Thyroid gland (tissue), 4 donors: Measurements from ENCODE around the gene SOD1. TPM values are rescaled to one million over a fixed set of nuclear protein-coding genes. Genes with fewer than 3 reads are reported as not detected.
"Not testable (repeated sequence)": the region's sequence is repeated elsewhere in the genome, so short reads cannot be mapped to it uniquely, and the experiment has no call there.

Experiments used
- DNase-seq, 2 donors: peaks; one replicate each; pipeline ENCODE4 v3.0.0-alpha.2; 2019
- H3K27ac ChIP-seq, 3 donors: fragments of 200-600 bp; sonication (generic); 1 replicate in 2 of 3; 2 replicates in 1 of 3; pipeline ENCODE4 v1.5.1; 2016 to 2019; ENCODE audit warnings: mild to moderate bottlenecking in 1 of 3, moderate library complexity in 1 of 3
- H3K27me3 ChIP-seq: fragments of 200-600 bp; sonication (generic); one replicate; pipeline ENCODE4 v1.5.1; 2019
- H3K36me3 ChIP-seq, 2 donors: fragments of 200-600 bp; sonication (generic); one replicate each; pipeline ENCODE4 v1.5.1; 2016 to 2019
- H3K4me1 ChIP-seq, 2 donors: fragments of 200-600 bp; sonication (generic); one replicate each; pipeline ENCODE4 v1.5.1; 2017 to 2019
- H3K4me3 ChIP-seq, 3 donors: fragments of 200-600 bp; sonication (generic); replicated peaks in 1 of 3; 1 replicate in 2 of 3; 2 replicates in 1 of 3; pipeline ENCODE4 v1.5.1; 2016; ENCODE audit warnings: mild to moderate bottlenecking in 1 of 3
- H3K9me3 ChIP-seq: fragments of 200-600 bp; sonication (generic); one replicate; pipeline ENCODE4 v1.5.1; 2017
- POLR2A ChIP-seq, 2 donors: fragments of 450-650 bp; IDR thresholded peaks; one replicate each; pipeline ENCODE4 v1.6.1; 2017; ENCODE audit warnings: antibody characterized with exemption in 2 of 2, mild to moderate bottlenecking in 2 of 2, moderate library complexity in 1 of 2
- WGBS, 2 donors: methylation state at CpG; one replicate each; pipeline ENCODE4 v1.1.5; 2017; 5-methylcytosine and 5-hydroxymethylcytosine counted together
- intact Hi-C: fragments of 100-400 bp; cut with DNase I; formaldehyde crosslinking; loops from one replicate; pipeline ENCODE4 v1.15.1; 2023
- total RNA-seq, 4 donors: library from RNA; depleted of rRNA; stranded (reverse); fragments of >200 nt; gene quantifications; one replicate each; pipeline ENCODE4 v1.2.3, GENCODE V29; 2016
- TF ChIP-seq, protein P1 (sequence below), 6 experiments: fragments of 200-600 bp in 3 of 6; fragments of 450-650 bp in 3 of 6; sonication (generic) in 3 of 6; IDR thresholded peaks; one replicate each; pipeline ENCODE4 v1.5.1; 2016 to 2019; ENCODE audit warnings: antibody characterized with exemption in 6 of 6, mild to moderate bottlenecking in 2 of 6, inconsistent platforms in 1 of 6, moderate library complexity in 1 of 6

The SOD1 gene
- total RNA-seq, 4 donors from 2014 or later = 147 to 331 (median 261) TPM

DNA sequence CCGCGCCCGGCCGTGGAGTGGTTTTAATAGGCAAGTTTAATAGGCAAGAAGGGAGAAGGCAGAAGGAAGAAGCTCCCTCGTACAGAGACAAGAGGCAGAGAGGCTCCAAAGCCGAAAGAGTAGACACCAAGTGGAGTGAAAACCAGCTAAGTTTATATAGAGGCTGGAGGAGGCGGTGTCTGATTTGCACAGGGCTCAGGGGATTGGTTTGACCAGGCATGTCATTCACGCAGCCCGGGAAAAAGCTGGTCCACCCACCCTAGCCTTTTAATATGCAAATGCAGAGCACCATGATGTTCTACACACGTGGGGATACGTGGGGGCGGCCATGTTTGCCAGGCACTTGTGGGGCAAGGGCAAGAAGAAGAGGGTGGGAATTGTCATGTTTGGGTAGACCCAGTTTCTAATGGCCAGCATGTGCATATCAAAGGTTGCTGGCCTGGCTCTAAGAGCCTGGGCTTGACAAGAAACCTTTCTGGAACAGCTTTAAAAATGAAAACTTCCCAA, 18.0 kb upstream of the SOD1 start:
- Histone ChIP-seq H3K9me3 (no peaks in the 10 kb centered on the region), H3K4me3 (no peak overlapping the region), H3K27me3 (no peaks in the 10 kb centered on the region), H3K4me1 (no peaks in the 10 kb centered on the region), H3K36me3 (no peaks in the 10 kb centered on the region), H3K27ac (no peak overlapping the region)
- intact Hi-C loops = no loop called here
- TF ChIP-seq, protein P1, sequence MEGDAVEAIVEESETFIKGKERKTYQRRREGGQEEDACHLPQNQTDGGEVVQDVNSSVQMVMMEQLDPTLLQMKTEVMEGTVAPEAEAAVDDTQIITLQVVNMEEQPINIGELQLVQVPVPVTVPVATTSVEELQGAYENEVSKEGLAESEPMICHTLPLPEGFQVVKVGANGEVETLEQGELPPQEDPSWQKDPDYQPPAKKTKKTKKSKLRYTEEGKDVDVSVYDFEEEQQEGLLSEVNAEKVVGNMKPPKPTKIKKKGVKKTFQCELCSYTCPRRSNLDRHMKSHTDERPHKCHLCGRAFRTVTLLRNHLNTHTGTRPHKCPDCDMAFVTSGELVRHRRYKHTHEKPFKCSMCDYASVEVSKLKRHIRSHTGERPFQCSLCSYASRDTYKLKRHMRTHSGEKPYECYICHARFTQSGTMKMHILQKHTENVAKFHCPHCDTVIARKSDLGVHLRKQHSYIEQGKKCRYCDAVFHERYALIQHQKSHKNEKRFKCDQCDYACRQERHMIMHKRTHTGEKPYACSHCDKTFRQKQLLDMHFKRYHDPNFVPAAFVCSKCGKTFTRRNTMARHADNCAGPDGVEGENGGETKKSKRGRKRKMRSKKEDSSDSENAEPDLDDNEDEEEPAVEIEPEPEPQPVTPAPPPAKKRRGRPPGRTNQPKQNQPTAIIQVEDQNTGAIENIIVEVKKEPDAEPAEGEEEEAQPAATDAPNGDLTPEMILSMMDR (IDR thresholded peaks at IDR 0.05) = no peak
- TF ChIP-seq POLR2A (IDR thresholded peaks at IDR 0.05) = no peak
- no peak for DNase-seq
- WGBS, 2 donors = 94 to 97% methylated on average over 12 of the region's 12 CpGs

DNA sequence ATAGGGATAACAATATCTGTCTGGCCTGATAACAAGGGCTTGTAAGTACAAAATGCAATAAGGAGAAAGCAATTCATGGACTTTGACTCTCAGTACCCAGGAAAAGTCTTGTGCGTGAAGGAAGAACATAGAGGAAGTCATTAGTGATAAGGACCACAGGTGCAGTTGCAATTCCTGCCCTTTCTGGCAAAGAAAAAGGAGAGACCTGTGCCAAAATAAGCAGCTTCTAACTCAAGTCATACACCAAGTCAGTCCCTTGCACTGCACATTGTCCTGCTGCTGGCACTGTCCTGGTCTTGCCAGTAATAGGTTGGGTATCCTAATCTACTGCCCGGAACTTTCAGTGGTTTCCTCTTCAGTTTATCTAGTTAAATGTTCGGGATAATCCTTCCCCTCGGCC, 14.8 kb upstream of the SOD1 start:
- Histone ChIP-seq H3K27me3 (no peaks in the 10 kb centered on the region), H3K4me1 (no peaks in the 10 kb centered on the region), H3K27ac (no peak overlapping the region), H3K4me3 (no peak overlapping the region), H3K9me3 (no peaks in the 10 kb centered on the region), H3K36me3 (no peaks in the 10 kb centered on the region)
- intact Hi-C loops = no loop called here
- no peak for TF ChIP-seq POLR2A (IDR thresholded peaks at IDR 0.05)
- TF ChIP-seq, protein P1 (IDR thresholded peaks at IDR 0.05) = no peak
- WGBS, 2 donors = 72% methylated on average over 4 of the region's 4 CpGs
- DNase-seq = no peak

DNA sequence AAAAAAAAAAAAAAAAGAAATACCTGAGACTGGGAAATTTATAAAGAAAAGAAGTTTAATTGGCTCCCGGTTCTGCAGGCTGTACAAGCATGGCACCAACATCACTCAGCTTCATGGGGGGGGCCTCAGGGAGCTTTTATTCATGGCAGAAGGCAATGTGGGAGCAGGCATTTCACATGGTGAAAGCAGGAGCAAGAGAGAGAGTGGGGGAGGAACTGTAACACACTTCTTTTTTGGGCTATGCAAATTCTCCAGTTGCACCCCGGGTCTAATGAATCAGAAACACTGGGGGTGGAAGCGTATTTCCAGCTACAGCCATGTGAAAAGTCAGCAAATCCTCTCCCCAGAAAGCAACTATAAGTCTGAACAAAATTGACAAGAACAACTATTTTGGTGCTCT, 11.8 kb upstream of the SOD1 start:
- no peaks in the 10 kb centered on the region for H3K9me3 ChIP-seq
- H3K27ac ChIP-seq = no peak overlapping the region
- DNase-seq = no peak
- no peaks in the 10 kb centered on the region for H3K27me3 ChIP-seq
- H3K4me1 ChIP-seq = no peaks in the 10 kb centered on the region
- no peak for TF ChIP-seq POLR2A (IDR thresholded peaks at IDR 0.05)
- TF ChIP-seq, protein P1 (IDR thresholded peaks at IDR 0.05) = no peak
- no peak overlapping the region for H3K4me3 ChIP-seq
- 90 to 94% methylated on average over 3 of the region's 3 CpGs for WGBS, 2 donors
- H3K36me3 ChIP-seq = no peaks in the 10 kb centered on the region
- intact Hi-C loops = no loop called here

DNA sequence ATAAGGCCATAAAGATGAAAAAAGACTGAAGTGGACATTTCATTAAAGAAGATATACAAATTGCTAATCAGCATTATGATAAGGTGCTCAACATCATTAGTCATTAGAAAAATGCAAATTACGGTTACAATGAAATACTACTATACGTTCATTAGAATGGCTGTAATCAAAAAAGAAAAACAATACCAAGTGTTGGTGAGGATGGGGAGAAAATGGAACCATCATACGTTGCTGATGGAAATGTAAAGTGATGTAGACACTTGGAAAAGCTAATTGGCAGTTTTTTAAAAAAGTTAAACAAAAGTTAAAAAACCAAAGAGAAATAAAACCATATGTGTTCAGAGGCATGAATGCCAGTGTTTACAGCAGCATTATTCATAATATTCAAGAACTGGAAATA, 8.6 kb upstream of the SOD1 start:
- Histone ChIP-seq H3K27me3 (no peaks in the 10 kb centered on the region), H3K36me3 (no peaks in the 10 kb centered on the region), H3K4me3 (no peak overlapping the region), H3K9me3 (no peaks in the 10 kb centered on the region), H3K27ac (no peak overlapping the region), H3K4me1 (no peaks in the 10 kb centered on the region)
- DNase-seq = no peak
- intact Hi-C loops = no loop called here
- 93 to 94% methylated on average over 3 of the region's 3 CpGs for WGBS, 2 donors
- TF ChIP-seq, protein P1 (IDR thresholded peaks at IDR 0.05) = no peak

DNA sequence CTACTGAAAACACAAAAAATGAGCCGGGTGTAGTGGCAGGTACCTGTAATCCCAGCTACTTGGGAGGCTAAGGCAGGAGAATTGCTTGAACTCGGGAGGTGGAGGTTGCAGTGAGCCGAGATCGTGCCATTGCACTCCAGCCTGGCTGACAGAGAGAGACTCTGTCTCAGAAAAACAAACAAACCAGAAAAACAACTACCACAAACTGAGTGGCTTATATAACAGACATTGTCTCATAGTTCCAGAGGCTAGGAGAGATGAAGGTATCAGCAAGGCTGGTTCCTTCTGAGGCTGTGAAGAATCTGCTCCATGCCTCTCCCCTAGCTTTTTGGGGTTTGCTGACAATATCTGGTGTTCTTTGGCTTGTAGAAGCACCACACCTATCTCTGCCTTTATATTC, 8.0 kb upstream of the SOD1 start:
- H3K27me3 ChIP-seq, DNase-seq, H3K36me3 ChIP-seq, H3K27ac ChIP-seq, H3K4me1 ChIP-seq, H3K4me3 ChIP-seq, intact Hi-C loops, H3K9me3 ChIP-seq: not testable (repeated sequence)
- 84 to 91% methylated on average over 4 of the region's 4 CpGs for WGBS, 2 donors

DNA sequence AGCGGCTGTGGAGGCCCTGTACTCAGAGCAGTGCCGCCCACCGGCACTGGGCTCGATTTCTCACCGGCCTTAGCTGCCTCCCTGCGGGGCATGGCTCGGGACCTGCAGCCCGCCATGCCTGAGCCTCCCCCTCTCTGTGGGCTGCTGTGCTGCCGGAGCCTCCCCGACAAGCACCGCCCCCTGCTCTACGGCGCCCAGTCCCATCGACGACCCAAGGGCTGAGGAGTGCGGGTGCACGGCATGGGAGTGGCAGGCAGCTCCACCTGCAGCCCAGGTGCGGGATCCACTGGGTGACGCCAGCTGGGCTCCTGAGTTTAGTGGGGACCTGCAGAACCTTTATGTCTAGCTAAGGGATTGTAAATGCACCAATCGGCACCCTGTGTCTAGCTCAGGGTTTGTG, 5.2 kb upstream of the SOD1 start:
- intact Hi-C loops = no loop called here
- DNase-seq = no peak
- Histone ChIP-seq H3K9me3 (no peaks in the 10 kb centered on the region), H3K4me3 (no peak overlapping the region), H3K27ac (no peak overlapping the region), H3K4me1 (peaks cover 0 to 3% of the 10 kb centered on the region in 2 donors), H3K36me3 (no peaks in the 10 kb centered on the region), H3K27me3 (no peaks in the 10 kb centered on the region)
- WGBS, 2 donors = 96 to 98% methylated on average over 11 to 17 of the region's 20 CpGs
- TF ChIP-seq, protein P1 (IDR thresholded peaks at IDR 0.05) = no peak
- no peak for TF ChIP-seq POLR2A (IDR thresholded peaks at IDR 0.05)

DNA sequence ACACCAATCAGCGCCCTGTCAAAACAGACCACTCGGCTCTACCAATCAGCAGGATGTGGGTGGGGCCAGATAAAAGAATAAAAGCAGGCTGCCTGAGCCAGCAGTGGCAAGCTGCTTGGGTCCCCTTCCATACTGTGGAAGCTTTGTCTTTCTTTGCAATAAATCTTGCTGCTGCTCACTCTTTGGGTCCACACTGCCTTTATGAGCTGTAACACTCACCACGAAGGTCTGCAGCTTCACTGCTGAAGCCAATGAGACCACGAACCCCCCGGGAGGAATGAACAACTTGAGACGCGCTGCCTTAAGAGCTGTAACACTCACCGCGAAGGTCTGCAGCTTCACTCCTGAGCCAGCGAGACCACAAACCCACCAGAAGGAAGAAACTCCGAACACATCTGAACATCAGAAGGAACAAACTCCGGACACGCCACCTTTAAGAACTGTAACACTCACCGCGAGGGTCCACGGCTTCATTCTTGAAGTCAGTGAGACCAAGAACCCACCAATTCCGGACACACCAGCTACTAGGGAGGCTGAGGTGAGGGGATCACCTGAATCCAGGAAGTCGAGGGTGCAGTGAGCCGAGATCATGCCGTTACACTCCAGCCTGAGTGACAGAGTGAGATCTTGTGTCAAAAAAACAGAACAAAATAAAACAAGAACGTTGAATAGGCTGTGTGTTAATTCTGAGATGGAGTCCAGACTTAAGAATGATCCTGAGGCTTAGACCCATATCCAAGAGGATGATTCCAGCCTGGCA, 4.5 kb upstream of the SOD1 start:
- intact Hi-C loops = loop anchor here (5.0 kb wide), 1 partner anchor 77 kb away; the partner anchor contains the start of gene SCAF4

More for the DNA sequence above, 4.5 kb upstream of the SOD1 start:
- H3K9me3 ChIP-seq, H3K4me1 ChIP-seq, H3K4me3 ChIP-seq, H3K27ac ChIP-seq, H3K36me3 ChIP-seq, H3K27me3 ChIP-seq, DNase-seq: not testable (repeated sequence)
- 76 to 83% methylated on average over 21 of the region's 21 CpGs for WGBS, 2 donors
